ENCODE results near the gene NPY4R. TPM values are rescaled to one million over a fixed set of nuclear protein-coding genes. Genes with fewer than 3 reads are reported as not detected.
"Not testable (repeated sequence)": the region's sequence is repeated elsewhere in the genome, so short reads cannot be mapped to it uniquely, and the experiment has no call there.

The NPY4R gene
- not detected in 2 replicates for total RNA-seq (2014; rRNA removed; shearing (Covaris generic))
- 0.34 TPM in 1 of 2 replicates, not detected in the other for polyA plus RNA-seq (2016; fragmentation: Nextera tagmentation; extraction: Ambion mirVana)

- DNase-seq; H2AFZ ChIP-seq; H3K27me3 ChIP-seq (replicated peaks; ENCODE audit: insufficient read depth); H3K4me2 ChIP-seq (ENCODE audit: unreplicated experiment); H3K79me2 ChIP-seq (ENCODE audit: insufficient read depth); H3K9me3 ChIP-seq (ENCODE audit: low read depth); H3K9me2 ChIP-seq (ENCODE audit: insufficient read depth); H3K27ac ChIP-seq; H3K36me3 ChIP-seq (ENCODE audit: low read depth); H3K4me1 ChIP-seq (ENCODE audit: insufficient read depth); H3K4me3 ChIP-seq; H3K9ac ChIP-seq; H4K20me1 ChIP-seq (ENCODE audit: insufficient read depth); H3F3A ChIP-seq (ENCODE audit: insufficient read depth); in situ Hi-C loops (cut with MboI): not testable (repeated sequence)
- 7 to 15% methylated on average over 2 to 5 of the region's 36 CpGs for WGBS, 2 experiments (ENCODE audit: low coverage in 1 of 2, low lambda C conversion rate in 2 of 2, missing lambda C conversion rate in 2 of 2)
Measured at GRCh38 chr10:46465765-46466164, at the start of gene NPY4R. Gene NPY4R (minus strand): TSS chr10:46465958. CDS start chr10:46462635, 3,323 bp downstream.

GRCh38 chr10:46515366-46515765, 49.6 kb upstream of the NPY4R start:
- DNase-seq, result no peak
- Histone ChIP-seq H3K4me2 (ENCODE audit: unreplicated experiment) (no peak overlapping the region), H3K27ac (no peak overlapping the region), H3K9me3 (ENCODE audit: low read depth) (no peaks in the 10 kb centered on the region), H4K20me1 (ENCODE audit: insufficient read depth) (no peaks in the 10 kb centered on the region), H3K27me3 (replicated peaks; ENCODE audit: insufficient read depth) (no peaks in the 10 kb centered on the region), H3F3A (ENCODE audit: insufficient read depth) (no peaks in the 10 kb centered on the region), H3K4me1 (ENCODE audit: insufficient read depth) (peaks cover 9% of the 10 kb centered on the region), H3K79me2 (ENCODE audit: insufficient read depth) (no peaks in the 10 kb centered on the region), H3K9me2 (ENCODE audit: insufficient read depth) (no peaks in the 10 kb centered on the region), H3K4me3 (no peak overlapping the region), H3K36me3 (ENCODE audit: low read depth) (no peaks in the 10 kb centered on the region), H3K9ac (no peak overlapping the region), H2AFZ (no peak overlapping the region)
- TF ChIP-seq EZH2 (IDR thresholded peaks at IDR 0.05; ENCODE audit: insufficient read depth, poor library complexity, severe bottlenecking) (no peak), EZH2phosphoT487 (IDR thresholded peaks at IDR 0.05; ENCODE audit: insufficient read depth, low read depth) (no peak)
- in situ Hi-C loops (cut with MboI), result no loop called here

- H3K9ac ChIP-seq, result no peak overlapping the region
- H3K4me2 ChIP-seq (ENCODE audit: unreplicated experiment), result no peak overlapping the region
- H3K27me3 ChIP-seq (replicated peaks; ENCODE audit: insufficient read depth), result no peaks in the 10 kb centered on the region
- in situ Hi-C loops (cut with MboI), result no loop called here
- H3K27ac ChIP-seq, result no peak overlapping the region
- H3K4me1 ChIP-seq (ENCODE audit: insufficient read depth), result peaks cover 9% of the 10 kb centered on the region
- no peak overlapping the region for H3K4me3 ChIP-seq
- H4K20me1 ChIP-seq (ENCODE audit: insufficient read depth), result no peaks in the 10 kb centered on the region
- TF ChIP-seq EZH2phosphoT487 (IDR thresholded peaks at IDR 0.05; ENCODE audit: insufficient read depth, low read depth) (no peak), EZH2 (IDR thresholded peaks at IDR 0.05; ENCODE audit: insufficient read depth, poor library complexity, severe bottlenecking) (no peak)
- no peak overlapping the region for H2AFZ ChIP-seq
- H3K9me3 ChIP-seq (ENCODE audit: low read depth), result no peaks in the 10 kb centered on the region
- DNase-seq, result no peak
- no peaks in the 10 kb centered on the region for H3F3A ChIP-seq (ENCODE audit: insufficient read depth)
- no peaks in the 10 kb centered on the region for H3K79me2 ChIP-seq (ENCODE audit: insufficient read depth)
- no peaks in the 10 kb centered on the region for H3K9me2 ChIP-seq (ENCODE audit: insufficient read depth)
- no peaks in the 10 kb centered on the region for H3K36me3 ChIP-seq (ENCODE audit: low read depth)
- 71 to 74% methylated on average over 3 of the region's 3 CpGs for WGBS, 2 experiments (ENCODE audit: low coverage in 1 of 2, low lambda C conversion rate in 2 of 2, missing lambda C conversion rate in 2 of 2)
Measured at GRCh38 chr10:46514899-46515298, 49.1 kb upstream of the NPY4R start.

- Histone ChIP-seq H3F3A (ENCODE audit: insufficient read depth) (no peaks in the 10 kb centered on the region), H3K9ac (no peak overlapping the region), H3K4me2 (ENCODE audit: unreplicated experiment) (no peak overlapping the region), H3K27ac (no peak overlapping the region), H3K9me2 (ENCODE audit: insufficient read depth) (no peaks in the 10 kb centered on the region), H3K36me3 (ENCODE audit: low read depth) (no peaks in the 10 kb centered on the region), H3K9me3 (ENCODE audit: low read depth) (no peaks in the 10 kb centered on the region), H3K27me3 (replicated peaks; ENCODE audit: insufficient read depth) (no peaks in the 10 kb centered on the region), H3K4me3 (no peak overlapping the region), H3K79me2 (ENCODE audit: insufficient read depth) (no peaks in the 10 kb centered on the region), H3K4me1 (ENCODE audit: insufficient read depth) (peaks cover 9% of the 10 kb centered on the region), H4K20me1 (ENCODE audit: insufficient read depth) (no peaks in the 10 kb centered on the region), H2AFZ (no peak overlapping the region)
- WGBS, 2 experiments (ENCODE audit: low coverage in 1 of 2, low lambda C conversion rate in 2 of 2, missing lambda C conversion rate in 2 of 2), result 51 to 61% methylated on average over 6 of the region's 6 CpGs
- in situ Hi-C loops (cut with MboI), result no loop called here
- DNase-seq, result no peak
- TF ChIP-seq EZH2 (IDR thresholded peaks at IDR 0.05; ENCODE audit: insufficient read depth, poor library complexity, severe bottlenecking) (no peak), EZH2phosphoT487 (IDR thresholded peaks at IDR 0.05; ENCODE audit: insufficient read depth, low read depth) (no peak)
Measured at GRCh38 chr10:46514431-46514861, 48.7 kb upstream of the NPY4R start.

GRCh38 chr10:46513333-46513732, 47.6 kb upstream of the NPY4R start:
- H3K4me1 ChIP-seq (ENCODE audit: insufficient read depth); DNase-seq; H2AFZ ChIP-seq; H3K4me3 ChIP-seq; in situ Hi-C loops (cut with MboI); H3K9ac ChIP-seq; H4K20me1 ChIP-seq (ENCODE audit: insufficient read depth); H3K27ac ChIP-seq; H3F3A ChIP-seq (ENCODE audit: insufficient read depth); H3K9me2 ChIP-seq (ENCODE audit: insufficient read depth); H3K36me3 ChIP-seq (ENCODE audit: low read depth); H3K4me2 ChIP-seq (ENCODE audit: unreplicated experiment); H3K79me2 ChIP-seq (ENCODE audit: insufficient read depth); H3K27me3 ChIP-seq (replicated peaks; ENCODE audit: insufficient read depth); H3K9me3 ChIP-seq (ENCODE audit: low read depth): not testable (repeated sequence)
- no CpG with 5 or more reads among the region's 8 CpGs for WGBS, 2 experiments (ENCODE audit: low coverage in 1 of 2, low lambda C conversion rate in 2 of 2, missing lambda C conversion rate in 2 of 2)

GRCh38 chr10:46512725-46513124, 47.0 kb upstream of the NPY4R start:
- H3K4me2 ChIP-seq (ENCODE audit: unreplicated experiment); H4K20me1 ChIP-seq (ENCODE audit: insufficient read depth); H3K36me3 ChIP-seq (ENCODE audit: low read depth); H3K4me1 ChIP-seq (ENCODE audit: insufficient read depth); H3F3A ChIP-seq (ENCODE audit: insufficient read depth); in situ Hi-C loops (cut with MboI); H3K9me2 ChIP-seq (ENCODE audit: insufficient read depth); H3K9me3 ChIP-seq (ENCODE audit: low read depth); H2AFZ ChIP-seq; DNase-seq; H3K27ac ChIP-seq; H3K79me2 ChIP-seq (ENCODE audit: insufficient read depth); H3K9ac ChIP-seq; H3K4me3 ChIP-seq; H3K27me3 ChIP-seq (replicated peaks; ENCODE audit: insufficient read depth): not testable (repeated sequence)
- 64 to 72% methylated on average over 4 of the region's 7 CpGs for WGBS, 2 experiments (ENCODE audit: low coverage in 1 of 2, low lambda C conversion rate in 2 of 2, missing lambda C conversion rate in 2 of 2)

- not testable (repeated sequence) for H3K9ac ChIP-seq; H3F3A ChIP-seq (ENCODE audit: insufficient read depth)
- WGBS, 2 experiments (ENCODE audit: low coverage in 1 of 2, low lambda C conversion rate in 2 of 2, missing lambda C conversion rate in 2 of 2), result no CpG with 5 or more reads among the region's 5 CpGs
Measured at GRCh38 chr10:46512002-46512401, 46.2 kb upstream of the NPY4R start.

More at GRCh38 chr10:46512002-46512401, 46.2 kb upstream of the NPY4R start:
- H3K9me2 ChIP-seq (ENCODE audit: insufficient read depth); H3K36me3 ChIP-seq (ENCODE audit: low read depth); H2AFZ ChIP-seq; H3K4me3 ChIP-seq; H3K4me1 ChIP-seq (ENCODE audit: insufficient read depth); H3K9me3 ChIP-seq (ENCODE audit: low read depth); in situ Hi-C loops (cut with MboI); DNase-seq; H3K27ac ChIP-seq; H4K20me1 ChIP-seq (ENCODE audit: insufficient read depth); H3K4me2 ChIP-seq (ENCODE audit: unreplicated experiment); H3K79me2 ChIP-seq (ENCODE audit: insufficient read depth); H3K27me3 ChIP-seq (replicated peaks; ENCODE audit: insufficient read depth): not testable (repeated sequence)

Data from GM23248 (cell line).